ENCODE results near the gene DENND1A.

The DENND1A gene

DNA sequence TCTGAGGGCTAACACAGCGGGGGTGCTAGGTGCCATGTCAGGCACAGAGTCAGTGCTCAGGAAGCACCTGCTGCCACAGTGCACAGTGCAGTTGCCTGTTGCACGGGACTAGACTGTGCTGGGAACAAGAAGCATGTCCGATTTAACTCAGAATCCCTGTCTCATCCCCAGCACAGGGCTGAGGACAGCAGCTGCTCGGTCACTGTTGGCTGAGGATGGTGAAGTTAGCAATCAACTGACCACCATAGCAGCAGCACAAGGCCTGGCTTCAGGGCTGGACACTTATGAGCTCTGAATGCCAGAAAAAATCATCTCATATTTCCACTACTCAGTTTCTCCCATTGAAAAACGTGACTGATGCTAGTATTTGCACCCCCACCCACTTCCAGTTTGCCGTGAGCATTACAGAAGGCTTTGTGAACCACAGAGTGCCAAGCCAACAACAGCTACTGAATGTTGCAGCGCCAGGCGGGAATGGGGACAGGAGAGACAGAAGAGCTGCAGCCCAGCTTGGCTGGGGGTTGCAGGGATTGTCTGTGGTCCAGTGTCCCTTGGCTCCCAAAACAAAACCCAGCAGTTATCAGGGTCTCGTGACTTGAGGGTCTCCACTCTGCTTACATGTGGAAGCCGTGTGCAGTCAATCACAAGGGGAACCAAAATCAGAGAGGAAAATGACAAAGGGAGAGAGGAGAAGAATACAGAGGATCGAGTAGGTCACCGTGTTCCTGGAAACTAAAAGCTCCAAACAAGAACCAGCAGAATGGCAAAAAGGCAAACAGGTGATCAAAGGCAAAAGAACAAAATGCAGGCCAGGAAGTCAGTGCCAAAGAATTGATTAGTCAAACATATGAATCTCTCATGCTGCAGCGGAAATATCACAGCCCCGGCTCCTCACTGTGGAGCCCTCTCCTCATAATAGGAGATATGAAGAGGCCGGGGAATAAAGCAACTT is 418.3 kb downstream of the DENND1A start:
- peaks cover 4 to 22% (median 18%) of the 10 kb centered on the region in 10 experiments; a peak in 16 of 20 replicates for H3K4me1 ChIP-seq
- H3K27ac ChIP-seq = no peak overlapping the region
- no peak for TF ChIP-seq Cebpa-rat (IDR thresholded peaks at IDR 0.05)

DNA sequence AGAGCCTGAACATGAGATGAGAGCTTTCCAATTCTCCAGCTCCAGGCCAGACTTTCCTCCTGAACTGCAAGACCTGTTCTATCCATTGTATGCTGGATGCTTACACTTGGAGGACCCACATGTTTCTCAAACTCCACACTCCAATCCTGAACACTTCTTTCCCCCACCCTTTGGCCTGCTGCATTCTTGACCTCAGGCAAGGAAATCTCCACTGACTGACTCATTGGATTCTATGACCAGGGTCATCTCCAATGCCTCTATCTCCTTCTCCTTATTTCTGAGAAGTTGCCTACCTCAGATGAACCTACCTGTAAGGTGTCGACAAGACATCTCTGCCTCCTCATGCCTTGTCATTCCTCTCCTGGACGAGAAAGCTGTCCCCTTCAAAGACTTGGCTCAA is 420.3 kb downstream of the DENND1A start:
- Histone ChIP-seq H3K27ac (no peak overlapping the region), H3K36me3 (peaks cover 0 to 94% (median 11%) of the 10 kb centered on the region in 11 experiments; a peak in 13 of 22 replicates), H3K9me3 (replicated peaks in 1 of 11) (no peaks in the 10 kb centered on the region), H3K9ac (no peak overlapping the region), H3K4me3 (no peak overlapping the region), H4K20me1 (peaks cover 0 to 89% (median 21%) of the 10 kb centered on the region in 11 experiments; a peak in 15 of 22 replicates), H3K4me2 (no peak overlapping the region), H3K27me3 (no peaks in the 10 kb centered on the region), H3K4me1 (peaks cover under 1 to 22% (median 18%) of the 10 kb centered on the region in 10 experiments; a peak in 16 of 20 replicates)
- TF ChIP-seq Cebpa-rat (IDR thresholded peaks at IDR 0.05) = no peak

More for the DNA sequence above, 418.3 kb downstream of the DENND1A start:
- H3K36me3 ChIP-seq = peaks cover 0 to 81% (median 11%) of the 10 kb centered on the region in 11 experiments; a peak in 13 of 22 replicates
- H3K4me3 ChIP-seq = no peak overlapping the region
- H3K27me3 ChIP-seq = no peaks in the 10 kb centered on the region
- H3K9ac ChIP-seq = 0 out of 22 replicates have a peak overlapping the region, but pooled peaks of 1 of the 11 experiments have one; percentile 8
- peak overlapping the region in 8 of 11 experiments; percentile 18 to 71 (median 44); a peak in 14 of 22 replicates for H3K4me2 ChIP-seq
- no peaks in the 10 kb centered on the region for H3K9me3 ChIP-seq (replicated peaks in 1 of 11)
- peaks cover 0 to 97% (median 21%) of the 10 kb centered on the region in 11 experiments; a peak in 15 of 22 replicates for H4K20me1 ChIP-seq

DNA sequence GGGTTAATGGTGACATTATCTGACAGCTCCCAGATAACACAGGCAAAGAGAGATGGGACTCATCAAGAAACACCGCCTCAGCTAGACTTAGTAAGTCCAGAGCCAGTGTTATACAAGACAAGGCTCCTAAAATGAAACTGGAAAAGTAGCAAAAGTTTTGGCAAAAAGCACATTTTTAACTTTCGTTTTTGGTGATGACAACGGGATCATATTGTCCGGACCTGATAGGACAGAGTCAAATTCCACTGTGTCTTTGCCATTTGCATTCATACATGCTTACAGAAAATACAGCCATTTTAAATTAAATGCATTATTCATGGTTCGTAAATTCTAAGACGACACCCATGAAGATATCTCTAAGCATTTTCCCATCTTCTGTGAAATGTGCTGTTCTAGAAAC is 421.9 kb downstream of the DENND1A start:
- no peaks in the 10 kb centered on the region for H3K27me3 ChIP-seq
- no peak overlapping the region for H3K4me3 ChIP-seq
- TF ChIP-seq Cebpa-rat (IDR thresholded peaks at IDR 0.05) = no peak
- peaks cover 0 to 22% (median 18%) of the 10 kb centered on the region in 10 experiments; a peak in 15 of 20 replicates for H3K4me1 ChIP-seq
- H3K4me2 ChIP-seq = no peak overlapping the region
- peaks cover 0 to 95% (median 7%) of the 10 kb centered on the region in 11 experiments; a peak in 13 of 22 replicates for H3K36me3 ChIP-seq
- H4K20me1 ChIP-seq = peaks cover 0 to 82% (median 21%) of the 10 kb centered on the region in 11 experiments; a peak in 15 of 22 replicates
- H3K9me3 ChIP-seq (replicated peaks in 1 of 11) = no peaks in the 10 kb centered on the region
- no peak overlapping the region for H3K27ac ChIP-seq
- H3K9ac ChIP-seq = no peak overlapping the region

DNA sequence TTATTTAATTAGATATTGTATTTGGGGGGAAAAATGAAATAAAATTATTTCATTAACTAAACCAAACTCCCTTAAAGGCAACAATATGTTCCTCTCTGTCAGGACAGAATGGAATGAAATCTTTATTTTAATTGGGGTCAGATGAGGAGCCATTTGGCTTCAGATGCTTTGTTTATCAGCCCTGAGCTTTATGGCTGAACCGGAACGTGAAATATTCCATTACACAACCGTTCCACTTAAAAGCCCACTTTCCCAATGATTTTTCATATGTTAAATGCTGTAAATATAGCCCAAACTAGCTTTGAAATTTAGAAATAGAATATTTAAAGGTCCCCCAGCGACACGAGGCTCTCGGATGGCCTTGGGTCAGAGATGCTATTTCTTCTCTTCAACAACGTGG is 424.4 kb downstream of the DENND1A start:
- Histone ChIP-seq H4K20me1 (peaks cover 0 to 64% (median 3%) of the 10 kb centered on the region in 11 experiments; a peak in 13 of 22 replicates), H3K4me3 (no peak overlapping the region), H3K27me3 (no peaks in the 10 kb centered on the region), H3K36me3 (peaks cover 0 to 94% (median 7%) of the 10 kb centered on the region in 11 experiments; a peak in 12 of 22 replicates), H3K9ac (no peak overlapping the region), H3K9me3 (replicated peaks in 1 of 11) (no peaks in the 10 kb centered on the region), H3K4me2 (no peak overlapping the region), H3K4me1 (peaks cover 0 to 3% (median 0%) of the 10 kb centered on the region in 10 experiments; a peak in 2 of 20 replicates), H3K27ac (no peak overlapping the region)
- no peak for TF ChIP-seq Cebpa-rat (IDR thresholded peaks at IDR 0.05)

DNA sequence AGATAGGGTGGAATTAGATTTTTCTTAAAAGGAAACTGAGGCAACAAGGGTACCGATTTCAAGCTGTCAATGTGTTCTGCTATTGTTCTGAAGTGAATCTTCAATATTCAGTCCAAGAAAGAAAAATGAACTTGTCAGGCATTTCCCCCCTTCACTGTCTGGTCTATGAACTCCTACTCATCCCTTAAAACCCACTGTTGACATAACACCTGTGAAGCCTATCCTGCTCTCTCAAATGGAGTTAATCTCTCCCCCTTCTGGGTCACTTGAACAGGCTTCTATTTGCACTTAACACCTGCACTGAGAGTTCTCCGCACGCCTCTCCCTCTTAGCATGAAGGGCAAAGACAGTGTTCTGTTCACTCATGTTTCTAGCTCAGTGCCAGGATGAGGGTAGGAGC is 429.6 kb downstream of the DENND1A start:
- no peak overlapping the region for H3K9ac ChIP-seq
- H3K27me3 ChIP-seq = no peaks in the 10 kb centered on the region
- no peak overlapping the region for H3K27ac ChIP-seq
- TF ChIP-seq Cebpa-rat (IDR thresholded peaks at IDR 0.05) = no peak
- H3K36me3 ChIP-seq = peaks cover 0 to 77% (median 4%) of the 10 kb centered on the region in 11 experiments; a peak in 10 of 22 replicates
- H3K9me3 ChIP-seq (replicated peaks in 1 of 11) = no peaks in the 10 kb centered on the region
- H3K4me2 ChIP-seq = no peak overlapping the region
- no peak overlapping the region for H3K4me3 ChIP-seq
- no peaks in the 10 kb centered on the region for H3K4me1 ChIP-seq
- peaks cover 0 to 67% (median 6%) of the 10 kb centered on the region in 11 experiments; a peak in 8 of 22 replicates for H4K20me1 ChIP-seq

DNA sequence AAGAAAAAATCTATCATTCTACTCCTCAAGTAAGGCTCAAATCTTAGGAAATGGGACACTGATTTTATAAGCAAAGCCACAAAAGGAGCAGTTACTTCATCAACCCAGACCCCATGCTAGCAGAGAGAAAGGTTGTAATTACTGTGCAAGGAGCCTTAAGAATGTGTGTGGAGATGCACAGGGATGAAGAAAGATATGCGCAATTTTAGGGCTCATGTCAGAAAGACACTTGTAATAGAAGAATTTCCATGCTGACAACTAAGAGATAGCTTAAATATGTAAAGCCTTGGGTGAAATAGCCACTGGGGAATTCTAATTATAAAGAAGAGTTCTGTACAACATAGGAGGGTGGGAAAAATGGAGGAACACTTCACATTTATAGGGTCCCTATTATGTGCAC is 432.1 kb downstream of the DENND1A start:
- H3K27me3 ChIP-seq = no peaks in the 10 kb centered on the region
- TF ChIP-seq Cebpa-rat (IDR thresholded peaks at IDR 0.05) = no peak

DNA sequence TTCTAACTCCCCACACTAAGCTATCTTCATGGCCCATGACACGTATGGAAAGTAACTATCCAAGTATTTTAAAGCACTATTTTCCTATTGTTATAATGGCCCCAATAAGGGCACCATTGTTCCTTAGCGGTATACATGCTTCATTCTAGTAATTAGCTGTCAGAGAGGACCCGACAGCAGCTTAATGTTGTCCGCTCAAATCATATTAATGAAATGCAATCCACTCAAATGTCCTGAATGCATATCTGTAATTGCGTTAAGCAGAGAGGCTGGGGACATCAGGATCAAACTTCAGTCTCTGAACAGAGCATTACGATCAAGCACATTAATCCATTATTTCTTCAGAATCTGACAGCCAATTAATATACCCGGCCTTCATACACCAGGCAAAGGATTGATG is 434.2 kb downstream of the DENND1A start:
- Histone ChIP-seq H3K9me3 (replicated peaks in 1 of 11) (no peaks in the 10 kb centered on the region), H3K27ac (no peak overlapping the region), H3K27me3 (no peaks in the 10 kb centered on the region), H4K20me1 (peaks cover 0 to 89% (median 20%) of the 10 kb centered on the region in 11 experiments; a peak in 12 of 22 replicates), H3K4me2 (no peak overlapping the region), H3K4me3 (no peak overlapping the region), H3K36me3 (peaks cover 0 to 70% (median 4%) of the 10 kb centered on the region in 11 experiments; a peak in 10 of 22 replicates), H3K9ac (no peak overlapping the region), H3K4me1 (no peaks in the 10 kb centered on the region)
- no peak for TF ChIP-seq Cebpa-rat (IDR thresholded peaks at IDR 0.05)

More for the DNA sequence above, 432.1 kb downstream of the DENND1A start:
- Histone ChIP-seq H3K36me3 (peaks cover 0 to 69% (median 4%) of the 10 kb centered on the region in 11 experiments; a peak in 10 of 22 replicates), H3K9ac (no peak overlapping the region), H3K4me1 (no peaks in the 10 kb centered on the region), H3K27ac (no peak overlapping the region), H3K4me2 (no peak overlapping the region), H3K9me3 (replicated peaks in 1 of 11) (no peaks in the 10 kb centered on the region), H4K20me1 (peaks cover 0 to 73% (median 8%) of the 10 kb centered on the region in 11 experiments; a peak in 11 of 22 replicates), H3K4me3 (no peak overlapping the region)

DNA sequence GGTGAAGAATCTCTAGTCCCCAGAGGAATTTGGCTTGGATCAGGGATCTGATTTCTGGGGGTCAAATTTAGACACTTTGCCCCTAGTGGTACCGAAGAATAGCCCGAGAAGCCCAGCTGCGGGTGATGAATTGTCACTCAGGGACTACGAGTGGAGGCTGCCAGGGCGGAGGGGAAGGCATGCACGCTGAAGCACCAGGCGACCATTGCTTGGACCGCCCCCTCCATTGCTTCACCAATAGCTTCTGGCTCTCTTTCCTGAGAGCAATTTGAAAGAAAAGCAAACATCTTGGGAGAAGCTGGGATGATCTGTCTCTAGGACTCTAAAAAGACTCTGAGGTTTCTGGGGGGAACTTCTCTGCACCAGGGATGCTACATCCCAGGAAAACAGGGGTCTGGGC is 436.3 kb downstream of the DENND1A start:
- Histone ChIP-seq H3K27me3 (no peaks in the 10 kb centered on the region), H4K20me1 (peaks cover 0 to 94% (median 20%) of the 10 kb centered on the region in 11 experiments; a peak in 11 of 22 replicates), H3K27ac (no peak overlapping the region), H3K9ac (no peak overlapping the region), H3K36me3 (peaks cover 0 to 75% (median 3%) of the 10 kb centered on the region in 11 experiments; a peak in 9 of 22 replicates), H3K4me1 (peaks cover 0 to 7% (median 0%) of the 10 kb centered on the region in 10 experiments; a peak in 2 of 20 replicates), H3K4me3 (no peak overlapping the region), H3K4me2 (no peak overlapping the region), H3K9me3 (replicated peaks in 1 of 11) (no peaks in the 10 kb centered on the region)
- no peak for TF ChIP-seq Cebpa-rat (IDR thresholded peaks at IDR 0.05)

DNA sequence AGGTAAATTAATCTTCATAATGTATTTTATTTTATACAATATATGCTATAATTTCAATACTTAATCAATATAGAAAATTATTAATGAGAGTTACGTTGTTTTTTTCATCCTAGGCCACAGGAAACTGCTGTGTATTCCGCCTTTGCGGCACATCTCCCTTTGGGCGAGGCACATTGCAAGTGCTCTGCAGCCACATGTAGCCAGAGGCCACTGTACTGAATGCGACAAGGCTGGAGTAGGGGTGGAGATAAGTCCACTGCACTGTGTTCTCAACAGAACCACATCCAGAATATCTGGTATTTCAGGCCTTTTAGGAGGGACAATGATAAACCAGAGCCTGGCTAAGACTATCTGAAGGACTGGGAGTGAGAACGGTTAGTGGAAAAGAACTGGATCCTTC is 439.2 kb downstream of the DENND1A start:
- TF ChIP-seq Cebpa-rat (IDR thresholded peaks at IDR 0.05) = no peak
- H3K4me2 ChIP-seq = no peak overlapping the region

More for the DNA sequence above, 439.2 kb downstream of the DENND1A start:
- Histone ChIP-seq H4K20me1 (peaks cover 0 to 95% (median 13%) of the 10 kb centered on the region in 11 experiments; a peak in 10 of 22 replicates), H3K27me3 (no peaks in the 10 kb centered on the region), H3K27ac (no peak overlapping the region), H3K9me3 (replicated peaks in 1 of 11) (no peaks in the 10 kb centered on the region), H3K36me3 (peaks cover 0 to 88% (median 8%) of the 10 kb centered on the region in 11 experiments; a peak in 11 of 22 replicates), H3K9ac (no peak overlapping the region), H3K4me3 (no peak overlapping the region), H3K4me1 (peaks cover 0 to 7% (median 0%) of the 10 kb centered on the region in 10 experiments; a peak in 2 of 20 replicates)
